ENCODE data around the gene FAHD1.

DNA sequence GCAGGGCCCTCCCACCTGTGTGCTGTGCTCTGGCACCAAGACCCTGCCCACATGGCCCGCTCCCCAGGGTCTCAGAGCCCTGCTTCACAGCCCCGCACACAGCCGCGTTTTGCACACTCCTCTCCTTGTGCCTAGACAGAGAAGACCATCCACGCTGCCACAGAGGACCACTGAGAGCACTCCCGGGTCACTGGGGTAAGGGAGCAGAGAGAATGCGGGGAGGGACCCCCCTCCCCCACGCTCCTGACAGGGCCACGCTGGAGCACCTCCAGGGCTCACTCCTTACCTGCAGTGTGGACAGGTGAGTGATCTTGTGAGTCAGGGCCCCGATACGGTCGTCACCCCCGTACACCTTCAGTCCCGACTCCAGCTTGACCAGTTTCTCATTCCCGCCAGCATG lies 7.4 kb upstream of the FAHD1 start:
- TF ChIP-seq, protein P1, sequence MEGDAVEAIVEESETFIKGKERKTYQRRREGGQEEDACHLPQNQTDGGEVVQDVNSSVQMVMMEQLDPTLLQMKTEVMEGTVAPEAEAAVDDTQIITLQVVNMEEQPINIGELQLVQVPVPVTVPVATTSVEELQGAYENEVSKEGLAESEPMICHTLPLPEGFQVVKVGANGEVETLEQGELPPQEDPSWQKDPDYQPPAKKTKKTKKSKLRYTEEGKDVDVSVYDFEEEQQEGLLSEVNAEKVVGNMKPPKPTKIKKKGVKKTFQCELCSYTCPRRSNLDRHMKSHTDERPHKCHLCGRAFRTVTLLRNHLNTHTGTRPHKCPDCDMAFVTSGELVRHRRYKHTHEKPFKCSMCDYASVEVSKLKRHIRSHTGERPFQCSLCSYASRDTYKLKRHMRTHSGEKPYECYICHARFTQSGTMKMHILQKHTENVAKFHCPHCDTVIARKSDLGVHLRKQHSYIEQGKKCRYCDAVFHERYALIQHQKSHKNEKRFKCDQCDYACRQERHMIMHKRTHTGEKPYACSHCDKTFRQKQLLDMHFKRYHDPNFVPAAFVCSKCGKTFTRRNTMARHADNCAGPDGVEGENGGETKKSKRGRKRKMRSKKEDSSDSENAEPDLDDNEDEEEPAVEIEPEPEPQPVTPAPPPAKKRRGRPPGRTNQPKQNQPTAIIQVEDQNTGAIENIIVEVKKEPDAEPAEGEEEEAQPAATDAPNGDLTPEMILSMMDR (IDR thresholded peaks at IDR 0.05) = no peak
- no peak for TF ChIP-seq POLR2AphosphoS5 (IDR thresholded peaks at IDR 0.05)
- TF ChIP-seq EP300 (IDR thresholded peaks at IDR 0.05) = no peak
